Measurements from ENCODE around the gene MATN1. TPM values are rescaled to one million over a fixed set of nuclear protein-coding genes. Genes with fewer than 3 reads are reported as not detected.

Gene MATN1
- total and polyA plus RNA-seq, 2 of the 4 experiments (the other 2 are of a cell fraction): 0.27 TPM; not detected in 1

GRCh38 chr1:30757352-30758120 is 34.2 kb upstream of the MATN1 start, which contains the start of gene LAPTM5:
Gene LAPTM5, minus strand, starts transcription at chr1:30757774. Its CDS starts 29 bp downstream, at chr1:30757745.
- no peak within 1 kb of the TSS for H4K5ac ChIP-seq (ENCODE audit: low read depth, low read length)
- no peak within 1 kb of the TSS for H4K8ac ChIP-seq (ENCODE audit: low read depth in 2 of 2, low read length in 2 of 2)
- no TSS peak for BruUV-seq (replicated peaks)
- peak within 1 kb of the TSS; percentile 65; the same call in 1 of the 2 replicates for H2AK5ac ChIP-seq (ENCODE audit: low read depth, low read length)
- no peaks in the 10 kb centered on the region; the same call in 1 of the 2 replicates for H3K9me3 ChIP-seq (ENCODE audit: control insufficient read depth, insufficient read depth, low read length)
- no peak within 1 kb of the TSS for H3K9ac ChIP-seq (ENCODE audit: low read depth, low read length)
- H3K79me1 ChIP-seq (ENCODE audit: low read depth in 1 of 2, low read length in 2 of 2): no peaks in the 10 kb centered on the region
- TF ChIP-seq CTCF (conservative IDR thresholded peaks at IDR 0.05; ENCODE audit: low read depth, low read length) (no peak), RAD21 (IDR thresholded peaks at IDR 0.05; ENCODE audit: low read length) (no peak), SMC3 (IDR thresholded peaks at IDR 0.05; ENCODE audit: low read depth, low read length) (no peak)
- H3K36me3 ChIP-seq (ENCODE audit: control insufficient read depth, insufficient read depth, low read length): no peaks in the 10 kb centered on the region
- H3K27ac ChIP-seq (ENCODE audit: insufficient read depth, low read length): no peak within 1 kb of the TSS
- H3K4ac ChIP-seq (ENCODE audit: low read depth, low read length): peak within 1 kb of the TSS; percentile 53
- ATAC-seq (ENCODE audit: low read depth) (no peak), DNase-seq (no peak)
- H3K14ac ChIP-seq (replicated peaks; ENCODE audit: low read depth, low read length): no peak within 1 kb of the TSS
- H3K56ac ChIP-seq (ENCODE audit: extremely low read depth, insufficient read depth, low read length): no peak within 1 kb of the TSS
- dilution Hi-C loops (cut with HindIII; ENCODE audit: low sequenced_read_pairs, unreplicated experiment) (no loop called here), in situ Hi-C loops (cut with MboI; ENCODE audit: low sequenced_read_pairs) (no loop called here), intact Hi-C loops (cut with micrococcal nuclease) (loop anchor here (1.0 kb wide), 1 partner anchor 9 kb away; no protein-coding TSS in a partner anchor)
- no peak within 1 kb of the TSS for H2BK20ac ChIP-seq (ENCODE audit: low read depth, low read length)
- POLR2A ChIA-PET (ENCODE audit: unreplicated experiment): no interaction called here
- CTCF ChIA-PET: interaction anchor here (0.5 kb wide), 1 partner anchor 1929 kb away, joined by 3 read pairs; no protein-coding TSS in a partner anchor
- peak within 1 kb of the TSS; percentile 70 for H2AK9ac ChIP-seq (replicated peaks; ENCODE audit: low read depth, low read length, poor library complexity)
- H3K4me1 ChIP-seq (ENCODE audit: control insufficient read depth, insufficient read depth, low read length): peaks cover 6% of the 10 kb centered on the region
- peaks cover 9% of the 10 kb centered on the region for H3K27me3 ChIP-seq (ENCODE audit: control insufficient read depth, insufficient read depth, low read length)
- H3K23ac ChIP-seq (ENCODE audit: low read depth, low read length): no peak within 1 kb of the TSS
- H3K18ac ChIP-seq (ENCODE audit: low read depth, low read length): no peak within 1 kb of the TSS
- WGBS, 2 experiments (ENCODE audit: extremely low coverage in 2 of 2, insufficient read length in 1 of 2): 96% methylated on average over 11 of the region's 21 CpGs; no CpG with 5 or more reads in 1 of the 2 experiments
- H3K4me3 ChIP-seq (ENCODE audit: insufficient read depth, low read depth, low read length): no peak within 1 kb of the TSS
- peak within 1 kb of the TSS; percentile 2 for H2BK120ac ChIP-seq (ENCODE audit: low read depth, low read length)
- peaks cover 7% of the 10 kb centered on the region; the same call in 1 of the 2 replicates for H3K9me1 ChIP-seq (ENCODE audit: insufficient read depth, low read length)
- no peaks in the 10 kb centered on the region; the same call in 1 of the 2 replicates for H4K20me1 ChIP-seq (ENCODE audit: insufficient read depth, low read length)
- H2AFZ ChIP-seq (replicated peaks; ENCODE audit: low read length, poor library complexity): peak within 1 kb of the TSS; percentile 74
- no peak within 1 kb of the TSS for H2BK5ac ChIP-seq (ENCODE audit: low read depth, low read length, poor library complexity, severe bottlenecking)
- 0 out of 3 replicates have a peak within 1 kb of the TSS, but pooled peaks have one; percentile 9 for H2BK15ac ChIP-seq (ENCODE audit: low read depth, low read length)
- 0 out of 2 replicates have a peak within 1 kb of the TSS, but pooled peaks have one; percentile 1 for H4K91ac ChIP-seq (ENCODE audit: insufficient read depth, low read depth, low read length)
- no peak within 1 kb of the TSS for H3K4me2 ChIP-seq (ENCODE audit: low read depth, low read length)

Data from IMR-90 (cell line).